ENCODE measurements around the gene USF2. TPM values are rescaled to one million over a fixed set of nuclear protein-coding genes. Genes with fewer than 3 reads are reported as not detected.

USF2 gene
- polyA plus RNA-seq, 1 of the 3 experiments (the other 2 are of a cell fraction) = 102 TPM

GRCh38 chr19:35287713-35288112 lies 19.0 kb downstream of the USF2 start:
- H3K4me1 ChIP-seq (ENCODE audit: control insufficient read depth in 1 of 2, insufficient read depth in 2 of 2, low read depth in 1 of 2, low read length in 1 of 2) = no peaks in the 10 kb centered on the region
- peaks cover 70% of the 10 kb centered on the region; the same call in 1 of the 2 replicates for H3K27me3 ChIP-seq (ENCODE audit: insufficient read depth)
- no peaks in the 10 kb centered on the region for H3F3A ChIP-seq (replicated peaks; ENCODE audit: insufficient read depth)
- no peaks in the 10 kb centered on the region for H3K9me3 ChIP-seq
- H3K36me3 ChIP-seq (replicated peaks in 1 of 2; ENCODE audit: control insufficient read depth in 1 of 2, insufficient read depth in 2 of 2, low read length in 1 of 2) = no peaks in the 10 kb centered on the region
- CTCF ChIA-PET = interaction anchor here (0.7 to 1.1 kb wide), 4 partner anchors 17 to 65 kb away, joined by 3 read pairs; no protein-coding TSS in a partner anchor
- H3K9ac ChIP-seq = no peak overlapping the region
- no peak for DNase-seq
- H3K9me2 ChIP-seq = no peaks in the 10 kb centered on the region
- no peak overlapping the region for H2AFZ ChIP-seq (ENCODE audit: low read depth)
- H3K4me3 ChIP-seq (ENCODE audit: low read depth in 2 of 2, low read length in 1 of 2) = no peak overlapping the region
- no peak overlapping the region for H3K4me2 ChIP-seq
- no peaks in the 10 kb centered on the region for H4K20me1 ChIP-seq (ENCODE audit: insufficient read depth)
- POLR2A ChIA-PET = no interaction called here
- H3K79me2 ChIP-seq (ENCODE audit: insufficient read depth) = no peaks in the 10 kb centered on the region
- no peak for TF ChIP-seq JUND (IDR thresholded peaks at IDR 0.05)
- no peak for TF ChIP-seq REST (IDR thresholded peaks at IDR 0.05; ENCODE audit: low read depth, low read length)
- TF ChIP-seq FOXM1 (IDR thresholded peaks at IDR 0.05; ENCODE audit: low read depth) = no peak
- TF ChIP-seq TEAD4 (IDR thresholded peaks at IDR 0.05; ENCODE audit: borderline replicate concordance, insufficient read depth) = no peak
- TF ChIP-seq TAF1 (IDR thresholded peaks at IDR 0.05; ENCODE audit: borderline replicate concordance, low read depth, low read length) = no peak
- TF ChIP-seq EZH2phosphoT487 (IDR thresholded peaks at IDR 0.05; ENCODE audit: borderline replicate concordance, low read depth) = no peak
- no peak for TF ChIP-seq SIN3A (IDR thresholded peaks at IDR 0.05; ENCODE audit: borderline replicate concordance, low read depth, low read length)
- no peak for TF ChIP-seq YY1 (IDR thresholded peaks at IDR 0.05; ENCODE audit: low read depth)
- TF ChIP-seq TCF12 (IDR thresholded peaks at IDR 0.05) = no peak
- no peak for TF ChIP-seq ELF1 (IDR thresholded peaks at IDR 0.05)
- TF ChIP-seq PBX3 (IDR thresholded peaks at IDR 0.05) = no peak
- no peak for TF ChIP-seq IRF3 (IDR thresholded peaks at IDR 0.05; ENCODE audit: low read depth, low read length)
- no peak for TF ChIP-seq ZBTB33 (IDR thresholded peaks at IDR 0.05; ENCODE audit: borderline replicate concordance, low read depth)
- TF ChIP-seq GATA2 (CRISPR knock-in tag; IDR thresholded peaks at IDR 0.05) = no peak
- no peak for TF ChIP-seq MAX (IDR thresholded peaks at IDR 0.05; ENCODE audit: low read depth)
- no peak for TF ChIP-seq CHD2 (IDR thresholded peaks at IDR 0.05; ENCODE audit: low read length, partially characterized antibody)
- no peak overlapping the region for H3K27ac ChIP-seq (ENCODE audit: low read depth in 2 of 2, low read length in 1 of 2)
- 47% methylated on average over 10 of the region's 10 CpGs for WGBS (ENCODE audit: low lambda C conversion rate)
